K562 (cell line): Measurements from ENCODE around the gene PRDM10. TPM values are rescaled to one million over a fixed set of nuclear protein-coding genes. Genes with fewer than 3 reads are reported as not detected.

Experiments used
- ARHGAP35 ChIP-seq: fragments of 450-650 bp; IDR thresholded peaks from 2 replicates; pipeline ENCODE4 v1.6.1; 2018; ENCODE audit not compliant: partially characterized antibody
- BRD4 ChIP-seq: fragments of 200-600 bp; sonication (generic); IDR thresholded peaks from 2 replicates; pipeline ENCODE4 v1.6.1; 2017; ENCODE audit warnings: inconsistent platforms
- C11orf30 ChIP-seq: fragments of 450-650 bp; IDR thresholded peaks from 2 replicates; pipeline ENCODE4 v1.6.1; 2016; ENCODE audit warnings: low read depth, mild to moderate bottlenecking
- CHD7 ChIP-seq: fragments of 200-600 bp; sonication (generic); IDR thresholded peaks from one replicate; pipeline ENCODE4 v1.6.1; 2012; ENCODE audit warnings: mild to moderate bottlenecking, low read depth, low read length, inconsistent platforms
- KAT2B ChIP-seq: IDR thresholded peaks from one replicate; pipeline ENCODE4 v1.6.1; 2012; ENCODE audit warnings: low read depth, mild to moderate bottlenecking, control low read depth, inconsistent platforms, low read length, moderate library complexity
- MAFG ChIP-seq: fragments of 450-650 bp; conservative IDR thresholded peaks from 2 replicates; pipeline ENCODE4 v1.6.1; 2016; ENCODE audit warnings: missing genetic modification characterization, missing compliant biosample characterization
- NBN ChIP-seq: fragments of 450-650 bp; IDR thresholded peaks from 2 replicates; pipeline ENCODE4 v1.6.1; 2016; ENCODE audit warnings: low read depth, mild to moderate bottlenecking
- PKNOX1 ChIP-seq: fragments of 450-650 bp; IDR thresholded peaks from 2 replicates; pipeline ENCODE4 v1.6.1; 2016
- SAFB ChIP-seq: fragments of 200-400 bp; formaldehyde crosslinking; IDR thresholded peaks from 2 replicates; pipeline ENCODE4 v1.6.1; 2017; ENCODE audit warnings: low read depth, low read length, borderline replicate concordance
- TBL1XR1 ChIP-seq, 2 experiments: IDR thresholded peaks; 2 replicates each; pipeline ENCODE4 v1.6.1; 2012; ENCODE audit warnings: improper control_type of control experiment in 2 of 2, low read length in 2 of 2, mild to moderate bottlenecking in 1 of 2
- ZFPM2 ChIP-seq: fragments of 250-450 bp; sonication (Bioruptor Pico); IDR thresholded peaks from 2 replicates; pipeline ENCODE4 v1.5.1; 2022; ENCODE audit warnings: mild to moderate bottlenecking
- ZNF184 ChIP-seq: sonication (generic); formaldehyde crosslinking; IDR thresholded peaks from 2 replicates; pipeline ENCODE4 v1.5.0; 2020; ENCODE audit warnings: missing genetic modification reagents
- ZNF277 ChIP-seq: fragments of 250-450 bp; sonication (Bioruptor Pico); IDR thresholded peaks from 2 replicates; pipeline ENCODE4 v1.8.0; 2022; ENCODE audit warnings: inconsistent platforms, mild to moderate bottlenecking, moderate library complexity, borderline replicate concordance
- ZNF316 ChIP-seq: fragments of 450-650 bp; IDR thresholded peaks from 2 replicates; pipeline ENCODE4 v1.6.1; 2016
- ZNF354B ChIP-seq: fragments of 250-450 bp; sonication (Bioruptor Pico); IDR thresholded peaks from 2 replicates; pipeline ENCODE4 v1.4.0; 2020
- ZNF589 ChIP-seq: fragments of 200-800 bp; sonication (Bioruptor generic); IDR thresholded peaks from 2 replicates; pipeline ENCODE4 v1.6.1; 2016; ENCODE audit warnings: low read depth, missing genetic modification characterization, missing compliant biosample characterization
- polyA plus RNA-seq, 8 experiments: library from polyadenylated mRNA; depleted of rRNA in 4 of 8; stranded (reverse) in 5 of 8; unstranded in 3 of 8; fragments of >200 nt; fragmentation: Nextera tagmentation in 2 of 8; fragmentation: Illumina TruSeq in 1 of 8; extraction: Ambion mirVana in 2 of 8; extraction: Trizol in 1 of 8; gene quantifications; 2 replicates each; pipeline versions ENCODE4 v1.2.1 to v1.2.3, GENCODE V29; 2011 to 2014; ENCODE audit warnings: inconsistent platforms in 1 of 8, missing spikeins in 1 of 8
- total RNA-seq, 7 experiments: library from RNA; depleted of rRNA in 6 of 7; stranded (reverse); fragments of >200 nt in 6 of 7; fragmentation: Illumina TruSeq in 2 of 7; extraction: Trizol in 2 of 7; gene quantifications; 2 replicates each; pipeline versions ENCODE4 v1.2.1 to v1.2.3, GENCODE V29; 2011 to 2021; ENCODE audit warnings: low replicate concordance in 1 of 7

The PRDM10 gene
- total and polyA plus RNA-seq, 9 of the 15 experiments (the other 6 are each of a cell fraction or from before 2014, with no cell fraction given) = 0.89 to 9.3 (median 4.5) TPM

- TF ChIP-seq ARHGAP35 (no peak), ZNF184 (no peak), ZNF316 (peak; percentile 92), CHD7 (no peak), ZNF354B (CRISPR knock-in tag) (no peak), BRD4 (no peak), C11orf30 (peak; percentile 84), PKNOX1 (no peak), TBL1XR1 (IDR thresholded peaks at IDR 0.05; ENCODE audit: low read length in 2 of 2) (no peak), ZFPM2 (CRISPR knock-in tag) (no peak), KAT2B (no peak), ZNF277 (CRISPR knock-in tag) (no peak), ZNF589 (no peak), NBN (no peak), SAFB (no peak), MAFG (tag) (peak; percentile 77)
These were observed 33.8 kb downstream of the PRDM10 start (continued) for GRCh38 chr11:129968591-129969419.
